Measurements from ENCODE around the gene PTPN6.
A peak's percentile ranks its signal among the peaks of the same experiment; 100 is the strongest.

PTPN6 gene

DNA sequence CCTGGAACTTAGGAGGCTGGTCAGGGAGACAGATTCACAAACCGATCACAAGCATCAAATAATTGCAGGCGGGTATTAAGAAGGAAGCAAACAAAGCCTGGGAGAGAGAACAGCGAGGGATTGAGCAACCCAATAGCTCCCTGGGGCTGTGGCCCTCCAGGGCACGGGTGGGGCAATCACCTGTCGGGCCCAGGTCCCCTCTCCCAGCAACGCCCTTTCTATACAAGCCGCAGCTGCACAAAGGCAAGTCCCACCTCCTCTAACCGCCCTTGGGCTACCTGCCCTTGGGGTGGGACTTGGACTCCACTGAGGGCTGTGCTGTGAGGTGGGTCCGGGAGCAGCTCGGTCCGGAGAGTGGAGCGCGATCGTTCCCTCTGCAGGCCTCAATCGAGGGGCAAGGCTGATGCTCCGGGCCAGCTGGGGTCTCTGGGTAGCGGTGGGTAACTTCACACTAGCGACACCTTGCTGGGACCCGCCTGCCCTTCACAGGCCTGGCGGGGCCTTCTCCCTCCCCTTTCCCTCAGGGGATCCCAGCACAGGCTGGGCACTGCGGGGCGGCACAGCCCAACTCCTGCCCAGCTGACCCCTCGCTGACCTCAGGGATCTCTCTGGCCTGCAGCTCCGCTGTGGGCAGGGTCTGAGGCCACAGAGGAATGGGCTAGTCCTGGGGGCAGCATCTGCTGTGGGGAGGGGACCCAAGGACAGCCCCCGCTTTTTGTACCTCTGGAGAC lies 11.3 kb downstream of the PTPN6 start:
- TF ChIP-seq TARDBP (IDR thresholded peaks at IDR 0.05): no peak
- TF ChIP-seq SP1 (IDR thresholded peaks at IDR 0.05): no peak
- TF ChIP-seq FOXM1 (IDR thresholded peaks at IDR 0.05; ENCODE audit: borderline replicate concordance): no peak
- no peak for TF ChIP-seq LEF1 (IDR thresholded peaks at IDR 0.05; ENCODE audit: borderline replicate concordance)
- no peak for TF ChIP-seq ZNF384 (IDR thresholded peaks at IDR 0.05)
- TF ChIP-seq, protein P1, sequence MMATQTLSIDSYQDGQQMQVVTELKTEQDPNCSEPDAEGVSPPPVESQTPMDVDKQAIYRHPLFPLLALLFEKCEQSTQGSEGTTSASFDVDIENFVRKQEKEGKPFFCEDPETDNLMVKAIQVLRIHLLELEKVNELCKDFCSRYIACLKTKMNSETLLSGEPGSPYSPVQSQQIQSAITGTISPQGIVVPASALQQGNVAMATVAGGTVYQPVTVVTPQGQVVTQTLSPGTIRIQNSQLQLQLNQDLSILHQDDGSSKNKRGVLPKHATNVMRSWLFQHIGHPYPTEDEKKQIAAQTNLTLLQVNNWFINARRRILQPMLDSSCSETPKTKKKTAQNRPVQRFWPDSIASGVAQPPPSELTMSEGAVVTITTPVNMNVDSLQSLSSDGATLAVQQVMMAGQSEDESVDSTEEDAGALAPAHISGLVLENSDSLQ (IDR thresholded peaks at IDR 0.05): no peak
- TF ChIP-seq CTBP1 (IDR thresholded peaks at IDR 0.05; ENCODE audit: borderline replicate concordance): no peak
- no peak for TF ChIP-seq FOXA1 (IDR thresholded peaks at IDR 0.05)
- DNase-seq (ENCODE audit: extremely low spot score): no peak
- POLR2A ChIA-PET: interaction anchor here (0.8 to 13.3 kb wide), 22 partner anchors 10 to 408 kb away, joined by 3 to 450 read pairs (median 6); partner anchors contain the start of genes C12orf57, C1RL, CDCA3 and PTPN6
- CTCF ChIA-PET: interaction anchor here (0.7 to 2.7 kb wide), 15 partner anchors 10 to 149 kb away, joined by 3 to 47 read pairs (median 4); partner anchors contain the start of genes C12orf57, LPCAT3, RNU7-1 and SPSB2

DNA sequence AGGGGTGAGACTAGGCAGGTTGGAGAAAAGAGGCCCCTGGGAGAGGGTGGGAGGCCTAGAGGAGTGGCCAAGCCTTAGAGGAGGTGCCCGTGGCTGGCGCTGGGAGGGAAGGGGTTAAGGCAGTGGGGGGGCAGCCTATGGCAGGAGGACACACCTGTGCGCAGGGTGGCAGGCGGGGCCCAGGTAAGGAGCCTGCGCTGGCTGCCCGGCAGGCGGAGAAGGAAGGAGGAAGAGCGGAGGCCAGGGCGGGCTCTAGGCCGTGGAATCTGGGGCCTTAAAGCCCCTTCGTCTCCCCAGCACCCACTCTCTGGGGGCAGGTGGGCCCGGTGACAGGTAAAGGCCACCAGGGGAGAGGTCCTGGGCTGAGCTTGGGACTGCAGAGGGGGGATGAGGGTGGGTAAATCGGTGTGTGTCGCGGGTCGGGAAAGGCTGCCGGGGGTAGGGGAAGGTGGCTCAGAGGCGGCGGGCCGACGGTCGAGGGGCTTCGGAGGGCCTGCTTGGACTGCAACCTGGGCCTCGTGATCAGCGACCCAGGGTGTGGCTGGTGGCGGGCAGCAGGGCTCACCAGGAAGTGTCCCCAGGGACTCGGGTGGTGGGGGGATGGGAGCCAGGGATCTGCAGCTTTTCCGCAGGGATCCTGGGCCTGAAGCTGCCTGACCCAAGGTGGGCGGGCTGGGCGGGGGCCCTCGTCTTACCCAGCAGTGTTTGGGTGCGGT lies 12.0 kb downstream of the PTPN6 start:
- CTCF ChIA-PET: interaction anchor here (0.7 to 2.7 kb wide), 8 partner anchors 9 to 148 kb away, joined by 3 to 47 read pairs (median 6); partner anchors contain the start of genes C12orf57 and RNU7-1
- no peak for DNase-seq (ENCODE audit: extremely low spot score)
- POLR2A ChIA-PET: interaction anchor here (0.8 to 13.3 kb wide), 10 partner anchors 17 to 111 kb away, joined by 3 to 450 read pairs (median 8); partner anchors contain the start of genes C12orf57, CDCA3, RNU7-1 and SPSB2
- TF ChIP-seq L3MBTL2 (conservative IDR thresholded peaks at IDR 0.05) (no peak), CTBP1 (IDR thresholded peaks at IDR 0.05; ENCODE audit: borderline replicate concordance) (no peak), FOXM1 (IDR thresholded peaks at IDR 0.05; ENCODE audit: borderline replicate concordance) (no peak)
- TF ChIP-seq, protein P1 (IDR thresholded peaks at IDR 0.05): no peak

DNA sequence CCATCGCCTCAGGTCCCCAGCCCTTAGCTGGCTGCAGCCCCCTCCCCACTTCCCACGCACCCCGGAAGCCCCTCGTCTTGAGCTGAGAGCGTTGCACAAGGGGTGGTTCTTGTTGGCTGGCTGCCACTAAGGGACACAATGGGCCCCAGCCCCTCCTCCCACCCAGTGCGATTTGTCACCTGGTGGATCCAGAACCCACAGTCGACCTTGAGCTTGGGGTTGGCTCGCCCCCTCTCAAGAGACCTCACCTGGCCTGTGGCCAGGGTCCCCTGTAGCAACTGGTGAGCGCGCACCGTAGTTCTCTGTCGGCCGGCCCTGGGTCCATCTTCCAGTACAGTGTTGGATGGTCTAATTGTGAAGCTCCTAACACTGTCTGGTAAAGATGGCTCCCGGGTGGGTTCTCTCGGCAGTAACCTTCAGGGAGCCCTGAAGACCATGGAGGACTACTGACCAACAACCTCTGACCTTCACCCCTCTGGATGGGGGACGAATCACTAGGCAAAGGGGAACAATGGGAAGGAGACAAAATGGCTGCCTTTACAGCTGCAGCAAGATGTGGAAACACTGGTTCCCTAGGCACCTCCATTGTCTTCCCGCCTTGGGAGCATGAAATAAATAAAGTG lies 12.7 kb downstream of the PTPN6 start:
- ChIA-PET POLR2A (interaction anchor here (0.8 to 13.3 kb wide), 11 partner anchors 9 to 144 kb away, joined by 3 to 450 read pairs (median 4); partner anchors contain the start of genes C12orf57, CDCA3, PTPN6 and RNU7-1), CTCF (interaction anchor here (1.0 to 2.4 kb wide), 6 partner anchors 8 to 95 kb away, joined by 3 to 23 read pairs (median 8); partner anchors contain the start of genes C12orf57 and RNU7-1)
- TF ChIP-seq SUZ12 (IDR thresholded peaks at IDR 0.05) (no peak), TARDBP (IDR thresholded peaks at IDR 0.05) (no peak), SP1 (IDR thresholded peaks at IDR 0.05) (no peak), FOXA1 (IDR thresholded peaks at IDR 0.05) (no peak), ARNT (IDR thresholded peaks at IDR 0.05) (no peak), L3MBTL2 (conservative IDR thresholded peaks at IDR 0.05) (no peak)
- DNase-seq (ENCODE audit: extremely low spot score): no peak

DNA sequence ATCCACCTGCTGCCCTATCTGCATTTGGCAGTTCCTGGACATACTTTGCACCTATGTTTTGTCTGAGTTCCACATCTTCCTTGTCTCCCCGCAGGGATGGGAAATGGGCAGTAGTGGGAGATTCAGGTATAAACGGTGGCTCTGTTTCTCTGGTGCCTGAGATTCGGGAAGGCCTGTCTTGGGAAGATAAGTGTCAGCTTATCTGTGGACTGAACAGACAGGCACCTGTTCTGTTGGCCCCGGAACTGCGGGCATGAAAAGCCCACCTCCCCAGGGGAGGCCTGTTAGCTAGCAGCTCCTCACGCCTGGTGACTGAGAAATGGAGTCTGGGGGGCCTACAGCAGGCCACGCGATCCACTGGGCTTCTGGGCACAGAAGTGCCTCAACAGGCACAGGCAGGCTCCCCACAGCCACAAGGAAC lies 13.5 kb downstream of the PTPN6 start:
- ChIA-PET POLR2A (interaction anchor here (0.6 to 13.3 kb wide), 11 partner anchors 8 to 143 kb away, joined by 3 to 450 read pairs (median 4); partner anchors contain the start of genes C12orf57, CDCA3, PTPN6 and RNU7-1), CTCF (interaction anchor here (0.6 to 2.4 kb wide), 13 partner anchors 9 to 295 kb away, joined by 3 to 23 read pairs (median 5); partner anchors contain the start of genes C12orf57, C1RL, RNU7-1 and SPSB2)
- DNase-seq (ENCODE audit: extremely low spot score): no peak
- TF ChIP-seq TARDBP (IDR thresholded peaks at IDR 0.05) (no peak), HDGF (IDR thresholded peaks at IDR 0.05; ENCODE audit: borderline replicate concordance) (no peak), SP1 (IDR thresholded peaks at IDR 0.05) (no peak), FOXK2 (IDR thresholded peaks at IDR 0.05) (no peak), FOXM1 (IDR thresholded peaks at IDR 0.05; ENCODE audit: borderline replicate concordance) (no peak), NFRKB (IDR thresholded peaks at IDR 0.05) (no peak), FOXA1 (IDR thresholded peaks at IDR 0.05) (no peak), SUZ12 (IDR thresholded peaks at IDR 0.05) (no peak), ARNT (IDR thresholded peaks at IDR 0.05) (no peak)

DNA sequence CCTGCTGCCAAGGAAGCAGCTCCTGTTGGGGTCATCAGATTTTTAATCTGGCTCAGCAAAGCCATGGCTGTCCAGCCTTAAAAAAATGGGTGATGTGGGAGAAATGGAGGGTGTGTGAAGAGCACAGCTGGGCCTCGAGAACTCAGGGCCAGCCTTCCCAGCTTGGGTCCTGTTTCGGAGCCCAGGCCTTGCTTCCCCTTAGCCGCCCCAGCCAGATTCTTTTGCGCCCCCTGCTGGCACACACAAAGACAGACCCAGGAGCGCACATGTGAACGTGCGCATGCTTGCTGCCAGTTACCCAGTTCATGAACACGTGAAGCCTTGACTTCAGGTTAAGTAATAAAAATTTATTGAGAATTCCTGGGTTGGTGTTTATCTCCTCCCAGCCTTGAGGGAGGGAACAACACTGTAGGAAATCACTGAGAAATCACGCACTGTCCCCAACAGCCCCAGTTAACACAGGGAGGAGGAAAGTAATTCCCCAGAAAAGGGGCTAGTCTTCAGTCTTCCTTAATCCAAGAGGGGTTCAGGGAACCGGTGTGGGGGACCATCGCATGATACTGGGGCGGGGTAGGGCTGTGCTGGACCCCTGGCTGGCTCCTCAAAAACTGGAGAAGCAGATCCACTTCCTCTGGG lies 14.0 kb downstream of the PTPN6 start:
- CTCF ChIA-PET: interaction anchor here (0.6 to 2.4 kb wide), 13 partner anchors 9 to 294 kb away, joined by 3 to 23 read pairs (median 5); partner anchors contain the start of genes C12orf57, C1RL, RNU7-1 and SPSB2
- TF ChIP-seq ARNT (IDR thresholded peaks at IDR 0.05) (0 out of 2 replicates have a peak, but pooled peaks have one; percentile 40), CTBP1 (IDR thresholded peaks at IDR 0.05; ENCODE audit: borderline replicate concordance) (no peak), L3MBTL2 (conservative IDR thresholded peaks at IDR 0.05) (0 out of 2 replicates have a peak, but pooled peaks have one; percentile 35)

DNA sequence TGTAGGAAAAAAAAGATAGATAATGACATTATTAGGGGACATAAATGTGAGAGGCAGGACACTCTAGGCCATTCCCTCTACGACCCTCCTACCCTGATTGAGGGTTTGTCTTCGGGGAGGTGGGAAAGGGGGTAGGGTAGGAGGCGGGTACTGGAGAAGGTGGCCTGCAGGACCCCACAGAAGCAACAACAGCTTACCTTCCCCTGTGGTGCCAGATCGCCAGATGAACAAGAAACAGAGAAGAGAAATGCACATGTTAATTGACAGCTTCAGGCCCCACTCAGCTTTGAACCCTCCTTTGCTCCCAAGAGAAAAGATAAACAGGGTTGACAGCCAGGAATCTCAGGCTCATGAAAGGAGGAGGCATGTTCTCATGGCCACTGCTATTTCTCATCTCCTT lies 14.6 kb downstream of the PTPN6 start:
- ChIA-PET CTCF (interaction anchor here (0.8 to 1.9 kb wide), 5 partner anchors 8 to 93 kb away, joined by 3 to 8 read pairs (median 4); partner anchors contain the start of genes C12orf57 and SPSB2), POLR2A (interaction anchor here (1.0 to 13.3 kb wide), 3 partner anchors 9 to 28 kb away, joined by 3 to 450 read pairs (median 5); partner anchors contain the start of genes C12orf57 and RNU7-1)
- TF ChIP-seq L3MBTL2 (conservative IDR thresholded peaks at IDR 0.05) (no peak), FOXK2 (IDR thresholded peaks at IDR 0.05) (no peak)
- TF ChIP-seq, protein P1 (IDR thresholded peaks at IDR 0.05): peak; percentile 51
- no peak for DNase-seq (ENCODE audit: extremely low spot score)

More for the DNA sequence above, 14.0 kb downstream of the PTPN6 start:
- POLR2A ChIA-PET: interaction anchor here (0.6 to 13.3 kb wide), 10 partner anchors 8 to 143 kb away, joined by 3 to 450 read pairs (median 4); partner anchors contain the start of genes C12orf57, CDCA3, PTPN6 and RNU7-1
- DNase-seq (ENCODE audit: extremely low spot score): peak; percentile 81

Measured in HEK293T (cell line).